KMS-11 (cell line): Measurements from ENCODE around the gene GALNT9.

Experiments
- H2AFZ ChIP-seq: fragments of 200-600 bp; sonication (generic); 2 replicates; pipeline ENCODE4 v1.6.1; 2016; ENCODE audit warnings: antibody characterized with exemption, mixed run types, low read depth
- H3K27ac ChIP-seq: fragments of 200-600 bp; sonication (generic); 2 replicates; pipeline ENCODE4 v1.6.1; 2016; ENCODE audit warnings: mild to moderate bottlenecking, mixed run types
- H3K27me3 ChIP-seq: fragments of 200-600 bp; sonication (generic); 2 replicates; pipeline ENCODE4 v1.6.1; 2017; ENCODE audit warnings: mild to moderate bottlenecking, low read depth, mixed run types, moderate library complexity; ENCODE audit not compliant: insufficient read depth
- H3K36me3 ChIP-seq: fragments of 200-600 bp; sonication (generic); 2 replicates; pipeline ENCODE4 v1.6.1; 2017; ENCODE audit warnings: mild to moderate bottlenecking, mixed run types; ENCODE audit not compliant: insufficient read depth
- H3K4me1 ChIP-seq: fragments of 200-600 bp; sonication (generic); 2 replicates; pipeline ENCODE4 v1.6.1; 2016; ENCODE audit warnings: mild to moderate bottlenecking, low read depth, mixed run types; ENCODE audit not compliant: poor library complexity, severe bottlenecking
- H3K4me2 ChIP-seq: fragments of 200-600 bp; sonication (generic); 2 replicates; pipeline ENCODE4 v1.7.0; 2016; ENCODE audit warnings: mild to moderate bottlenecking, mixed run types
- H3K4me3 ChIP-seq: fragments of 200-600 bp; sonication (generic); IDR thresholded peaks from 2 replicates; pipeline ENCODE4 v1.6.1; 2017; ENCODE audit warnings: low read depth, low read length, mixed read lengths; ENCODE audit not compliant: insufficient read depth
- H3K79me2 ChIP-seq: fragments of 200-600 bp; sonication (generic); 2 replicates; pipeline ENCODE4 v1.6.1; 2016; ENCODE audit warnings: low read depth, mixed run types; ENCODE audit not compliant: insufficient read depth
- H3K9ac ChIP-seq: fragments of 200-600 bp; sonication (generic); 2 replicates; pipeline ENCODE4 v1.6.1; 2016; ENCODE audit warnings: mild to moderate bottlenecking, mixed run types
- H4K20me1 ChIP-seq: fragments of 200-600 bp; sonication (generic); 2 replicates; pipeline ENCODE4 v1.6.1; 2016; ENCODE audit warnings: mild to moderate bottlenecking, mixed run types; ENCODE audit not compliant: insufficient read depth
- CTCF ChIP-seq: fragments of 200-600 bp; sonication (generic); conservative IDR thresholded peaks from 2 replicates; pipeline ENCODE4 v1.6.1; 2017; ENCODE audit warnings: low read depth, mild to moderate bottlenecking, antibody characterized with exemption, low read length, moderate library complexity, mixed read lengths

GALNT9 gene

GRCh38 chr12:132217371-132217770, 112.0 kb downstream of the GALNT9 start:
- no peak overlapping the region for H3K9ac ChIP-seq
- H2AFZ ChIP-seq: no peak overlapping the region
- no peaks in the 10 kb centered on the region for H4K20me1 ChIP-seq
- H3K36me3 ChIP-seq: no peaks in the 10 kb centered on the region
- H3K4me2 ChIP-seq: no peak overlapping the region
- no peaks in the 10 kb centered on the region; the same call in 1 of the 2 replicates for H3K27me3 ChIP-seq
- TF ChIP-seq CTCF: no peak
- H3K4me1 ChIP-seq: no peaks in the 10 kb centered on the region
- no peak overlapping the region for H3K4me3 ChIP-seq
- no peak overlapping the region for H3K27ac ChIP-seq
- no peaks in the 10 kb centered on the region for H3K79me2 ChIP-seq

- H3K27me3 ChIP-seq: no peaks in the 10 kb centered on the region; the same call in 1 of the 2 replicates
- TF ChIP-seq CTCF: no peak
- no peaks in the 10 kb centered on the region for H4K20me1 ChIP-seq
- H3K4me1 ChIP-seq: no peaks in the 10 kb centered on the region
- no peak overlapping the region for H3K9ac ChIP-seq
- H3K4me2 ChIP-seq: no peak overlapping the region
- no peak overlapping the region for H3K27ac ChIP-seq
- H2AFZ ChIP-seq: no peak overlapping the region
- no peaks in the 10 kb centered on the region for H3K36me3 ChIP-seq
- no peak overlapping the region for H3K4me3 ChIP-seq
- no peaks in the 10 kb centered on the region for H3K79me2 ChIP-seq
Measured at GRCh38 chr12:132216354-132216987, 112.9 kb downstream of the GALNT9 start.

DNA sequence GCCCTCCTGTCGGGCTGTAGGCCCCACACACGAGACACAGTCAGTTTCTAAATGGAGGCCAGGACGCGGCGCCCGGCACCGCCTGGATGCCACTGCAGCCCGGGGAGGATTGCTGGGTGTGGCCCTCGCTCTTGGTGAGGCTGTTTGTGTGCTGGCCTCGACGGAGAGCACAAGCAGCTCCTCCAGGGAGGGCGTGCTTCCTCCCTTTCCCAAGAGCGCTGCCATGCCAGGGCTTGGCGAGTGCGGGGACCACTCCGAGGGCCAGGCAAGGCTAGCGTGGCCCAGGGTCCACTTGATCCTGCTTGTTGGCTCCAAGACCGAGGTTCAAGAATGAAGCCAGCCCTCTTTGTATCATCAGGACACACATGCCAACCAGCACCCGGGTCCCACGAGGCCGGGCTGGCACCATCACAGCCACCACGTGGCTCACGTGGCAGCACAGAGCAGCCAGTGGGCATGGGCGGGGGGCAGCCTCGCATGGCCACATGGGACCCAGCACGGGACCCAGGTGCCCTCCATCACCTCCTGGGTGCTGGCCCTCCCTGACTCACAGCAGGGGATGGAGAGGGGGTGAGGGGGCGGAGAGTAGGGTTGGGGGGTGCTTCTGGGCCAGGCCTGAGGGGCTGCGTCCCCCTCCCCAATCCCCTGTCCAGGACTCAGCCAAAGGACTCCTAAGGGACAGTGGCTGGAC, 113.9 kb downstream of the GALNT9 start:
- Histone ChIP-seq H2AFZ (no peak overlapping the region), H3K36me3 (no peaks in the 10 kb centered on the region), H3K4me1 (no peaks in the 10 kb centered on the region), H3K4me2 (no peak overlapping the region), H3K4me3 (no peak overlapping the region), H3K27me3 (no peaks in the 10 kb centered on the region; the same call in 1 of the 2 replicates), H4K20me1 (no peaks in the 10 kb centered on the region), H3K27ac (no peak overlapping the region), H3K9ac (no peak overlapping the region), H3K79me2 (no peaks in the 10 kb centered on the region)
- no peak for TF ChIP-seq CTCF

- Histone ChIP-seq H3K27me3 (no peaks in the 10 kb centered on the region; the same call in 1 of the 2 replicates), H3K9ac (no peak overlapping the region), H3K27ac (no peak overlapping the region), H2AFZ (no peak overlapping the region), H3K79me2 (no peaks in the 10 kb centered on the region), H3K4me2 (no peak overlapping the region), H3K36me3 (no peaks in the 10 kb centered on the region), H3K4me3 (no peak overlapping the region), H3K4me1 (no peaks in the 10 kb centered on the region), H4K20me1 (no peaks in the 10 kb centered on the region)
- TF ChIP-seq CTCF: no peak
Measured at GRCh38 chr12:132214891-132215290, 114.5 kb downstream of the GALNT9 start.
